ENCODE data around the gene DDA1. TPM values are rescaled to one million over a fixed set of nuclear protein-coding genes. Genes with fewer than 3 reads are reported as not detected.

The DDA1 gene
- total RNA-seq, 1 donor from 2014 or later: 32.2 TPM

DNA sequence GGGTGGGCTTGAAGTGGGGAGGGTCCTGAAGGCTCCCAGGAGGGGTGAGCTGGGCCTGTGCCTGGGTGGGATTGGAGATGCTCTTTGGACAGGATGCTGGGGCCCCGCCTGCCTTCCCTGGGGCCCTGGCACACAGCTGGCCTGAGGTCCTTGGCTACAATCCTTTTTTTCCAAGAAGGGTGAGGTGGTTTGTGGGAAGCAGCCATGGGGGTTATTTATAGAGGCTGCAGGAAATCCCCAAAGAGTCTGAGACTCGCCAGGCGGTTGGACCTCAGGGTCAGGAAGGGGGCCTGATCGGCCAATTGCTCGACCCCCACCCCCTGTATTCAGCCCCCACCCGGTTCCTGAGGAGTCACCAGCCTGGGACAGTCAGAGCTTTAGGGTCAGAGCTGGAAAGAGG, 38.0 kb downstream of the DDA1 start:
- TF ChIP-seq, protein P1, sequence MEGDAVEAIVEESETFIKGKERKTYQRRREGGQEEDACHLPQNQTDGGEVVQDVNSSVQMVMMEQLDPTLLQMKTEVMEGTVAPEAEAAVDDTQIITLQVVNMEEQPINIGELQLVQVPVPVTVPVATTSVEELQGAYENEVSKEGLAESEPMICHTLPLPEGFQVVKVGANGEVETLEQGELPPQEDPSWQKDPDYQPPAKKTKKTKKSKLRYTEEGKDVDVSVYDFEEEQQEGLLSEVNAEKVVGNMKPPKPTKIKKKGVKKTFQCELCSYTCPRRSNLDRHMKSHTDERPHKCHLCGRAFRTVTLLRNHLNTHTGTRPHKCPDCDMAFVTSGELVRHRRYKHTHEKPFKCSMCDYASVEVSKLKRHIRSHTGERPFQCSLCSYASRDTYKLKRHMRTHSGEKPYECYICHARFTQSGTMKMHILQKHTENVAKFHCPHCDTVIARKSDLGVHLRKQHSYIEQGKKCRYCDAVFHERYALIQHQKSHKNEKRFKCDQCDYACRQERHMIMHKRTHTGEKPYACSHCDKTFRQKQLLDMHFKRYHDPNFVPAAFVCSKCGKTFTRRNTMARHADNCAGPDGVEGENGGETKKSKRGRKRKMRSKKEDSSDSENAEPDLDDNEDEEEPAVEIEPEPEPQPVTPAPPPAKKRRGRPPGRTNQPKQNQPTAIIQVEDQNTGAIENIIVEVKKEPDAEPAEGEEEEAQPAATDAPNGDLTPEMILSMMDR (IDR thresholded peaks at IDR 0.05): no peak
- no peak overlapping the region for H3K4me3 ChIP-seq
- ATAC-seq (peak; percentile 13 to 28), DNase-seq (no peak)
- no peaks in the 10 kb centered on the region for H3K27me3 ChIP-seq (ENCODE audit: low read depth)
- intact Hi-C loops (cut with DNase I): loop anchor here (5.0 kb wide), 1 partner anchor 40 kb away; no protein-coding TSS in a partner anchor
- peaks cover 42% of the 10 kb centered on the region for H3K4me1 ChIP-seq
- peak overlapping the region; percentile 13 for H3K27ac ChIP-seq
- no peaks in the 10 kb centered on the region for H3K36me3 ChIP-seq
- no peaks in the 10 kb centered on the region for H3K9me3 ChIP-seq

DNA sequence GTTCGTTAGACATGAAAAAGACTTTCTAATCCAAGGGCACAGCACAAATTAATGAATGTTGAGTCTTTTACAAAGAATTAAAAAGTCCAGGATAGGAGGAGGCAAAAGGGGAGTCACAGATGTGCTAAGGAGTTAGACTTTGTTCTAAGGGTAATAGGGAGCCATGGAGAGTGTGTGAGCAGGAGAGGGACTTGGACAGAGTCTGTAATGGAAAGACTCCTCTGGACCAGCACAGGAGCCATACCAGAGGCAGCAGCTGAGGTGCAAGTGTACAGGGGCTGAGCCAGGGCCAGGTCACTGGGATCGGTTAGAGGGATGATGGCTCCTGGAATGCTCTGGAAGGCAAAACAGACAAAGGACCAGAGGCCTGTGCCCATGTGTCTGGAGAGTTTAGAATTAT, 38.5 kb downstream of the DDA1 start:
- peaks cover 42% of the 10 kb centered on the region for H3K4me1 ChIP-seq
- no peaks in the 10 kb centered on the region for H3K9me3 ChIP-seq
- peak overlapping the region; percentile 13 for H3K27ac ChIP-seq
- ATAC-seq (no peak), DNase-seq (no peak)
- H3K4me3 ChIP-seq: no peak overlapping the region
- TF ChIP-seq, protein P1 (IDR thresholded peaks at IDR 0.05): no peak
- H3K36me3 ChIP-seq: no peaks in the 10 kb centered on the region
- H3K27me3 ChIP-seq (ENCODE audit: low read depth): no peaks in the 10 kb centered on the region
- intact Hi-C loops (cut with DNase I): loop anchor here (5.0 kb wide), 1 partner anchor 39 kb away; no protein-coding TSS in a partner anchor

DNA sequence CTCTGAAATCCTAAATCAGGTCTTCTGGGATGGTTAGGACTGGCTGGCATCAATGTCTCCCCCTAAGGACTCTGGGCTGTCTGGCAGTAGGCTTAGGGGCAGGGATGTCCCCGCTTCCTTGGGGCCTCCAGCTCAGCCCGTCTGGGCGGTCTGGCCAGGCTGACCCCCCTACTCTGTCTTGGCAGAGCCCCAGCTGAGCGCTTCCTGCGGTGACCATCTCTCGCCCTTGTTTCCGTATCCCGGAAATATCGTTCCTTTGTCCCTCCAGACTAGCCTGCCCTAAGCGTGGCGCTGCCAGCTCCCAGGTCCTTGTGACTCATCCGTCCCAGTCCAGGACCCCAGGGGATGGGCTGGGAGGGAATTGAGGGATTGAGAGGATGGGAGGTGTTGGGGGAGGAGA, 39.3 kb downstream of the DDA1 start:
- H3K27ac ChIP-seq: peak overlapping the region; percentile 18
- no peak for DNase-seq
- TF ChIP-seq, protein P1 (IDR thresholded peaks at IDR 0.05): no peak
- peak; percentile 40 to 41 for ATAC-seq
- H3K4me3 ChIP-seq: no peak overlapping the region
- peaks cover 42% of the 10 kb centered on the region for H3K4me1 ChIP-seq
- no peaks in the 10 kb centered on the region for H3K27me3 ChIP-seq (ENCODE audit: low read depth)
- intact Hi-C loops (cut with DNase I): loop anchor here (5.0 kb wide), 1 partner anchor 39 kb away; no protein-coding TSS in a partner anchor
- H3K9me3 ChIP-seq: no peaks in the 10 kb centered on the region
- no peaks in the 10 kb centered on the region for H3K36me3 ChIP-seq

DNA sequence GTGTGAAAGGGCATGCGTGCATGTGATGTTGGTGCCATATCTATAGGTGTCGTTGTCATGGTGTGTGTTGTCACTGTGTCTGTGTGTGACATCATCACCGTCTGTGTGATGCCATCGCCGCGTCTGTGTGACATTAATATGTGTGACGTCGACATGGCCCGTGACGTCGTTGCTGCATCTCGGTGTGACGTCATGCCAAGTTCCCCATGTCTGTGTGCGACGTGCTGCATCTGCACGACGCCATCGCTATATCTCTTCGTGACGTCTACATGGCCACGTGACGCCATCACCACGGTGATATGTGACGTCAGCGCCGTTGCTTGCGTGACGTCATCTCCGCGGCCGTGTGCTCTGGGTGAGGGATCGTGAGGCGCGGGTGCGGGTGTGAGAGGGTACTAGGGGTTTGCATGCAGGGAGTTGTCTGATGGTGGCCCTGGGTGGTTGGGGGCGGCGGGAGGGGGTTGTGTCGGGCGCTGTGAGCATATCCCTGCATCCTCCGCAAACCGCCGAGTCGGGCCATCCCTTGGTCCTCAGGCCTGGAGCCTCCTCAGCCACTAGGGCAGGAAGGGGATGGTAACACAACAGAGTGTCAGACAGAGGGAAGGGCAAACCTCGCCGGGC, 42.6 kb downstream of the DDA1 start:
- TF ChIP-seq, protein P1 (IDR thresholded peaks at IDR 0.05): no peak
- intact Hi-C loops (cut with DNase I): no loop called here
- DNase-seq (no peak), ATAC-seq (no peak)
- H3K27me3 ChIP-seq (ENCODE audit: low read depth): no peaks in the 10 kb centered on the region
- H3K36me3 ChIP-seq: no peaks in the 10 kb centered on the region
- H3K4me3 ChIP-seq: no peak overlapping the region
- H3K4me1 ChIP-seq: peaks cover 31% of the 10 kb centered on the region
- no peaks in the 10 kb centered on the region for H3K9me3 ChIP-seq
- H3K27ac ChIP-seq: no peak overlapping the region

DNA sequence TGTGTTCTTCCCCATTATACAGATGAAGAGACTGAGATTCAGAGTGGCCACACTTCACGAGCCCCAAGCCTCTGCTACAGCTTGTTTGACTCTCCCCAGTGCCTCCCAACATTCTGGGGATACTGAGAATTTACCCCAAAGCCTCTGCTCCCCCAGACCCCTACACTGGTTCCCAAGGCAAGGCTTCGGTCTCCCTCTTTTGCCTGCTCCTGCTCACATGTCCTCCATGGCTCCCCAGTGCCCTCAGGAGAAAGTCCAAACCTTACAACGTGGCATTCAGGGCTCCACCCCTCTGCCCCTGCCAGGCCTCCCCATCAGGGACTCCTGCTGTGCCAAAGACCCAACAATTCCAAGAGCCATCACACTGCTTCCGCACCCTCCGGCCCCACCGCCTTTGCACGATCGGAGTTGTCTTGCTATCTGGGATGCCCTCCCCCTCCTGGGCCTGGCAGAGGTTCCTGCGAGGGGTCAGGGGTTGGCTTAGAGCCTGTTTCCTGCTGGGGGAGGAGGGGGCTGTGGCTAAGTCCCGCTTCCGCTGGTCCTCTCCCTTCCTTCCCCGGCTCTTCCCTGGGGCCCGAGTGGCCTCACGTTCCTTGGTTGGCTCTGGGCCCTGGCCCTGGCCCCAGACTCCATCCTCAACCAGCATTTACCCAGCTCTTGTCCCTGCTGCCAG, 43.4 kb downstream of the DDA1 start:
- H3K4me1 ChIP-seq: peaks cover 25% of the 10 kb centered on the region
- ATAC-seq (peak; percentile 10 to 11), DNase-seq (no peak)
- no peaks in the 10 kb centered on the region for H3K27me3 ChIP-seq (ENCODE audit: low read depth)
- H3K36me3 ChIP-seq: no peaks in the 10 kb centered on the region
- H3K9me3 ChIP-seq: no peaks in the 10 kb centered on the region
- TF ChIP-seq, protein P1 (IDR thresholded peaks at IDR 0.05): no peak
- intact Hi-C loops (cut with DNase I): no loop called here
- H3K4me3 ChIP-seq: no peak overlapping the region
- peak overlapping the region; percentile 41 for H3K27ac ChIP-seq
